HEK293 (cell line): Measurements from ENCODE around the gene LRRC2.
"Not testable (repeated sequence)": the region's sequence is repeated elsewhere in the genome, so short reads cannot be mapped to it uniquely, and the experiment has no call there.

Experiments used
- CTCF ChIP-seq: fragments of 450-650 bp; formaldehyde crosslinking; IDR thresholded peaks from 2 replicates; pipeline ENCODE4 v1.5.1; 2016; ENCODE audit warnings: missing biosample characterization, missing genetic modification characterization
- KLF9 ChIP-seq: fragments of 450-650 bp; formaldehyde crosslinking; IDR thresholded peaks from 2 replicates; pipeline ENCODE4 v1.5.1; 2016; ENCODE audit warnings: missing biosample characterization, missing genetic modification characterization, low read depth
- REST ChIP-seq: fragments of 450-650 bp; formaldehyde crosslinking; IDR thresholded peaks from 2 replicates; pipeline ENCODE4 v1.5.1; 2016; ENCODE audit warnings: missing biosample characterization, missing genetic modification characterization
- ZIC2 ChIP-seq: fragments of 450-650 bp; formaldehyde crosslinking; IDR thresholded peaks from 2 replicates; pipeline ENCODE4 v1.5.1; 2016; ENCODE audit warnings: missing biosample characterization, missing genetic modification characterization
- ZNF398 ChIP-seq: fragments of 450-650 bp; formaldehyde crosslinking; IDR thresholded peaks from 2 replicates; pipeline ENCODE4 v1.5.1; 2017; ENCODE audit warnings: missing biosample characterization, missing genetic modification characterization
- ZNF707 ChIP-seq: fragments of 450-650 bp; formaldehyde crosslinking; IDR thresholded peaks from 2 replicates; pipeline ENCODE4 v1.5.1; 2016; ENCODE audit warnings: missing biosample characterization, missing genetic modification characterization

GRCh38 chr3:46577580-46578249, 11.6 kb upstream of the LRRC2 start:
- TF ChIP-seq CTCF, KLF9, ZNF398, REST, ZIC2, ZNF707 (tag by site-specific recombination): not testable (repeated sequence)
